GM12878 (cell line): Measurements from ENCODE around the gene LRP1B. TPM values are rescaled to one million over a fixed set of nuclear protein-coding genes. Genes with fewer than 3 reads are reported as not detected.

Source experiments
- ATAC-seq: fragments of 200-7000 bp; cut with Tn5 transposase; 3 replicates; pipeline ENCODE4 v1.9.1; 2020; ENCODE audit warnings: mild to moderate bottlenecking, moderate library complexity
- BruUV-seq: library from RNA; stranded (reverse); fragments of 400-500 nt; replicated peaks from 2 replicates; lab custom pipeline; 2021; lab: Mats Ljungman, UMichigan
- CTCF ChIA-PET: fragments of 300-600 bp; sonication (Branson Sonifier 250); formaldehyde crosslinking; extraction: SDS; loops from one replicate; lab custom pipeline; 2021; ENCODE audit warnings: inconsistent platforms; lab: Yijun Ruan, JAX
- POLR2A ChIA-PET: fragments of 350-600 bp; formaldehyde crosslinking; extraction: SDS; loops from one replicate; lab custom pipeline; 2021; ENCODE audit warnings: inconsistent platforms; lab: Charles Lee
- RAD21 ChIA-PET: fragments of 300-600 bp; sonication (Branson Sonifier 250); formaldehyde crosslinking; loops from one replicate; lab custom pipeline; 2023; ENCODE audit warnings: antibody characterized with exemption; ENCODE audit not compliant: unreplicated experiment; lab: Charles Lee
- SMC1A ChIA-PET: fragments of 300-600 bp; sonication (Branson Sonifier 250); formaldehyde crosslinking; loops from one replicate; lab custom pipeline; 2023; ENCODE audit not compliant: unreplicated experiment, uncharacterized antibody; lab: Charles Lee
- DNase-seq: peaks from one replicate; pipeline ENCODE4 v3.0.0-alpha.2; 2011; ENCODE audit warnings: low read depth, low spot score
- FAIRE-seq: peaks from 3 replicates; lab custom pipeline; 2011; peaks lifted over from hg19 to GRCh38; lab: Jason Lieb, UNC
- H2AFZ ChIP-seq: 2 replicates; pipeline ENCODE4 v1.6.0; 2011; ENCODE audit warnings: low read depth, low read length, control low read depth; ENCODE audit not compliant: control insufficient read depth
- H3K27ac ChIP-seq: 2 replicates; pipeline ENCODE4 v1.5.1; 2011; ENCODE audit warnings: control low read depth; ENCODE audit not compliant: control insufficient read depth, insufficient read depth
- H3K27me3 ChIP-seq, 2 experiments: replicated peaks in 1 of 2; 2 replicates each; pipeline versions ENCODE4 v1.6.0 to v1.6.1; 2011; ENCODE audit warnings: low read length in 1 of 2; ENCODE audit not compliant: control insufficient read depth in 2 of 2, insufficient read depth in 2 of 2
- H3K36me3 ChIP-seq, 2 experiments: 2 replicates each; pipeline ENCODE4 v1.5.1; 2011; ENCODE audit warnings: low read length in 1 of 2; ENCODE audit not compliant: control insufficient read depth in 2 of 2, insufficient read depth in 2 of 2
- H3K4me1 ChIP-seq: 2 replicates; pipeline ENCODE4 v1.6.1; 2011; ENCODE audit warnings: mild to moderate bottlenecking, low read length, moderate library complexity, mixed read lengths; ENCODE audit not compliant: control insufficient read depth, insufficient read depth
- H3K4me2 ChIP-seq: 2 replicates; pipeline ENCODE4 v1.6.0; 2011; ENCODE audit warnings: control low read depth; ENCODE audit not compliant: control insufficient read depth, insufficient read depth
- H3K4me3 ChIP-seq: fragments of 200-600 bp; sonication (generic); 2 replicates; pipeline ENCODE4 v1.5.1; 2016
- H3K79me2 ChIP-seq: 2 replicates; pipeline ENCODE4 v1.6.0; 2011; ENCODE audit warnings: low read length; ENCODE audit not compliant: control insufficient read depth, insufficient read depth
- H3K9ac ChIP-seq: 2 replicates; pipeline ENCODE4 v1.8.0; 2011; ENCODE audit warnings: low read length, control low read depth, mixed read lengths; ENCODE audit not compliant: control insufficient read depth, insufficient read depth
- H3K9me3 ChIP-seq: replicated peaks from 3 replicates; pipeline ENCODE4 v1.5.1; 2011; ENCODE audit warnings: mild to moderate bottlenecking, low read length; ENCODE audit not compliant: control insufficient read depth, insufficient read depth
- H4K20me1 ChIP-seq: 2 replicates; pipeline ENCODE4 v1.6.0; 2011; ENCODE audit not compliant: control insufficient read depth, insufficient read depth
- CHD2 ChIP-seq: IDR thresholded peaks from 2 replicates; pipeline ENCODE4 v1.6.1; 2011; ENCODE audit warnings: low read depth, low read length, improper control_type of control experiment, borderline replicate concordance
- ESRRA ChIP-seq: IDR thresholded peaks from 2 replicates; pipeline ENCODE4 v1.6.1; 2012; ENCODE audit warnings: mild to moderate bottlenecking, low read length, improper control_type of control experiment
- IKZF1 ChIP-seq: fragments of 450-650 bp; conservative IDR thresholded peaks from 2 replicates; pipeline ENCODE4 v1.6.1; 2017; ENCODE audit warnings: antibody characterized with exemption, mild to moderate bottlenecking
- IKZF2 ChIP-seq, 2 experiments: fragments of 450-650 bp; IDR thresholded peaks; 2 replicates each; pipeline ENCODE4 v1.6.1; 2017; ENCODE audit warnings: mild to moderate bottlenecking in 2 of 2, moderate library complexity in 2 of 2
- NR2F1 ChIP-seq: fragments of 450-650 bp; conservative IDR thresholded peaks from 2 replicates; pipeline ENCODE4 v1.6.1; 2017; ENCODE audit warnings: mild to moderate bottlenecking
- POU2F2 ChIP-seq: IDR thresholded peaks from 3 replicates; pipeline ENCODE4 v1.6.1; 2011; ENCODE audit warnings: low read depth, mild to moderate bottlenecking, low read length, borderline replicate concordance
- RAD21 ChIP-seq: IDR thresholded peaks from 2 replicates; pipeline ENCODE4 v1.6.1; 2011; ENCODE audit warnings: mild to moderate bottlenecking, low read depth, low read length, moderate library complexity; ENCODE audit not compliant: insufficient read depth
- WGBS: methylation state at CpG from one replicate; pipeline ENCODE4 v1.1.6; 2016; ENCODE audit warnings: low lambda C conversion rate; ENCODE audit not compliant: insufficient replicate concordance, insufficient coverage; ENCODE audit errors: missing lambda C conversion rate; 5-methylcytosine and 5-hydroxymethylcytosine counted together
- in situ Hi-C: fragments of 300-500 bp; cut with MboI; formaldehyde crosslinking; loops from 9 replicates; pipeline ENCODE4 v1.14.3; 2018; ENCODE audit warnings: mixed read lengths
- intact Hi-C: fragments of 100-400 bp; cut with micrococcal nuclease; formaldehyde crosslinking; loops from one replicate; pipeline ENCODE4 v1.14.2; 2022; ENCODE audit not compliant: unreplicated experiment
- polyA plus RNA-seq, 11 experiments: library from polyadenylated mRNA; depleted of rRNA in 4 of 11; unstranded in 6 of 11; stranded (reverse) in 5 of 11; fragments of >200 nt; fragmentation: Nextera tagmentation in 4 of 11; fragmentation: Illumina TruSeq in 1 of 11; extraction: Ambion mirVana in 4 of 11; extraction: Trizol in 1 of 11; gene quantifications; 1 replicate in 1 of 11; 2 replicates in 10 of 11; pipeline versions ENCODE4 v1.2.1 to v1.2.3, GENCODE V29; 2011 to 2016; ENCODE audit warnings: inconsistent platforms in 2 of 11, missing spikeins in 2 of 11, low read depth in 1 of 11
- total RNA-seq, 4 experiments: library from RNA; depleted of rRNA in 3 of 4; stranded (reverse); fragments of >200 nt in 3 of 4; fragmentation: Illumina TruSeq in 1 of 4; extraction: Trizol in 1 of 4; gene quantifications; 2 replicates each; pipeline versions ENCODE4 v1.2.1 to v1.2.3, GENCODE V29; 2013 to 2021
- TF ChIP-seq, protein P1 (sequence below): IDR thresholded peaks from 2 replicates; pipeline ENCODE4 v1.6.1; 2012; ENCODE audit warnings: low read length, inconsistent platforms
- TF ChIP-seq, protein P2 (sequence below): fragments of 450-650 bp; formaldehyde crosslinking; IDR thresholded peaks from 2 replicates; pipeline ENCODE4 v1.4.0; 2020; ENCODE audit warnings: mild to moderate bottlenecking, moderate library complexity

LRP1B gene
- total and polyA plus RNA-seq, 10 of the 15 experiments (the other 5 are each of a cell fraction or from before 2014, with no cell fraction given), result under 0.01 to 0.06 (median 0.03) TPM; not detected in 5

DNA sequence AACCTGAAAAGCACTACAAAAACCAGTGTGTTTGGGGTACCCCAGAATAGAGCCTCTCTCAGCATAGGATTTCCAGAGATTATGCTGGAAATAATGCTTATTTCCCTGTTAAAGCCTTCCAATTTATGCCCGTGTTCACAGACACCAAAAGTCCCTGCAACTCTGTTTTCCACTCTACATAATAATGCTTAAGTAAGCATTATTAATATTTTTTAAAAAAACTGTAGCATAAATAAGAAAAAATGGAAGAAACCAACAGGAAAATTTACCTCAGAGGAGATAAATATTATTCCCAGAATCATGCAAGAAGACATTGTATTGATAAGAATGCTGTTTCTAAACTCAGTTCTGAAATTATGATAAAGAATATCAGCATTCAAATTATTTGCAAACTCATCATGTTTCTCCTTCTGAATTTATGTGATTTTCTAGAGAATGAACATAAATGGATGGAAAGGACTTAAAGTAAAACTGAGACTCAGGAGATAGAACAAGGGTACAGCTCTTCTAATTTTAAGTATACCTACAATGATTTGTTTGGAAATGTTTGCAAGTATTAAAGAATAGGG, 241.7 kb downstream of the LRP1B start (continued):
- TF ChIP-seq, protein P1, sequence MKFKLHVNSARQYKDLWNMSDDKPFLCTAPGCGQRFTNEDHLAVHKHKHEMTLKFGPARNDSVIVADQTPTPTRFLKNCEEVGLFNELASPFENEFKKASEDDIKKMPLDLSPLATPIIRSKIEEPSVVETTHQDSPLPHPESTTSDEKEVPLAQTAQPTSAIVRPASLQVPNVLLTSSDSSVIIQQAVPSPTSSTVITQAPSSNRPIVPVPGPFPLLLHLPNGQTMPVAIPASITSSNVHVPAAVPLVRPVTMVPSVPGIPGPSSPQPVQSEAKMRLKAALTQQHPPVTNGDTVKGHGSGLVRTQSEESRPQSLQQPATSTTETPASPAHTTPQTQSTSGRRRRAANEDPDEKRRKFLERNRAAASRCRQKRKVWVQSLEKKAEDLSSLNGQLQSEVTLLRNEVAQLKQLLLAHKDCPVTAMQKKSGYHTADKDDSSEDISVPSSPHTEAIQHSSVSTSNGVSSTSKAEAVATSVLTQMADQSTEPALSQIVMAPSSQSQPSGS, result no peak

DNA sequence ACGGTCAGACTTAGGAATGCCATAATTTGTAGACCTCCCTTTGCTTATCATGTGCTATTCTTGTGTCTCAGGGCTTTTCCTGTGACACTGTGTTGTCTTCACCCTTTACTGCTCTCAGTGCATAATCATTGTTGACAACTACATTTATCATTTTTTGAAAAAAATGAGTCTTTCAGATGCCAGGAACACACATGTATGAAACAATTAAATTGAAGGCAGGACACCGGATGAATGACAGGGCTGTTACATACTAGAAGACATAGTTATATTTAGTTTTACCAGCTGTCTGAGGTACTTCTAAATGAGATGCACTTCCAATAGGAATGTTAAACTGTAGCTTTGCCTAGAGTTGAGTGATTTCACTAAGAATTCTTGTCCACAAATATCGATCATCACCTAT, 243.5 kb downstream of the LRP1B start:
- Histone ChIP-seq H2AFZ (no peak overlapping the region), H3K4me2 (no peak overlapping the region), H3K27ac (no peak overlapping the region), H3K27me3 (no peaks in the 10 kb centered on the region), H3K9ac (no peak overlapping the region), H3K79me2 (no peaks in the 10 kb centered on the region), H3K4me1 (no peaks in the 10 kb centered on the region), H3K36me3 (no peaks in the 10 kb centered on the region), H3K4me3 (no peak overlapping the region), H3K9me3 (no peaks in the 10 kb centered on the region), H4K20me1 (no peaks in the 10 kb centered on the region)
- WGBS, result 25% methylated on average over 3 of the region's 3 CpGs
- intact Hi-C loops, result no loop called here
- DNase-seq, result no peak
- RAD21 ChIA-PET, result no interaction called here
- no peak for TF ChIP-seq POU2F2
- no peak for TF ChIP-seq ESRRA
- TF ChIP-seq IKZF1, result no peak
- TF ChIP-seq, protein P2, sequence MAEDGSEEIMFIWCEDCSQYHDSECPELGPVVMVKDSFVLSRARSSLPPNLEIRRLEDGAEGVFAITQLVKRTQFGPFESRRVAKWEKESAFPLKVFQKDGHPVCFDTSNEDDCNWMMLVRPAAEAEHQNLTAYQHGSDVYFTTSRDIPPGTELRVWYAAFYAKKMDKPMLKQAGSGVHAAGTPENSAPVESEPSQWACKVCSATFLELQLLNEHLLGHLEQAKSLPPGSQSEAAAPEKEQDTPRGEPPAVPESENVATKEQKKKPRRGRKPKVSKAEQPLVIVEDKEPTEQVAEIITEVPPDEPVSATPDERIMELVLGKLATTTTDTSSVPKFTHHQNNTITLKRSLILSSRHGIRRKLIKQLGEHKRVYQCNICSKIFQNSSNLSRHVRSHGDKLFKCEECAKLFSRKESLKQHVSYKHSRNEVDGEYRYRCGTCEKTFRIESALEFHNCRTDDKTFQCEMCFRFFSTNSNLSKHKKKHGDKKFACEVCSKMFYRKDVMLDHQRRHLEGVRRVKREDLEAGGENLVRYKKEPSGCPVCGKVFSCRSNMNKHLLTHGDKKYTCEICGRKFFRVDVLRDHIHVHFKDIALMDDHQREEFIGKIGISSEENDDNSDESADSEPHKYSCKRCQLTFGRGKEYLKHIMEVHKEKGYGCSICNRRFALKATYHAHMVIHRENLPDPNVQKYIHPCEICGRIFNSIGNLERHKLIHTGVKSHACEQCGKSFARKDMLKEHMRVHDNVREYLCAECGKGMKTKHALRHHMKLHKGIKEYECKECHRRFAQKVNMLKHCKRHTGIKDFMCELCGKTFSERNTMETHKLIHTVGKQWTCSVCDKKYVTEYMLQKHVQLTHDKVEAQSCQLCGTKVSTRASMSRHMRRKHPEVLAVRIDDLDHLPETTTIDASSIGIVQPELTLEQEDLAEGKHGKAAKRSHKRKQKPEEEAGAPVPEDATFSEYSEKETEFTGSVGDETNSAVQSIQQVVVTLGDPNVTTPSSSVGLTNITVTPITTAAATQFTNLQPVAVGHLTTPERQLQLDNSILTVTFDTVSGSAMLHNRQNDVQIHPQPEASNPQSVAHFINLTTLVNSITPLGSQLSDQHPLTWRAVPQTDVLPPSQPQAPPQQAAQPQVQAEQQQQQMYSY (CRISPR knock-in tag), result no peak
- TF ChIP-seq NR2F1, result no peak
- TF ChIP-seq IKZF2 (IDR thresholded peaks at IDR 0.05), result no peak
- no peak for TF ChIP-seq RAD21
- no peak for TF ChIP-seq CHD2
- no peak for FAIRE-seq
- BruUV-seq, result no TSS peak
- CTCF ChIA-PET, result no interaction called here
- no peak for ATAC-seq
- SMC1A ChIA-PET, result no interaction called here
- POLR2A ChIA-PET, result no interaction called here
- in situ Hi-C loops, result no loop called here
